Measurements from ENCODE around the gene DMXL1.

DNA sequence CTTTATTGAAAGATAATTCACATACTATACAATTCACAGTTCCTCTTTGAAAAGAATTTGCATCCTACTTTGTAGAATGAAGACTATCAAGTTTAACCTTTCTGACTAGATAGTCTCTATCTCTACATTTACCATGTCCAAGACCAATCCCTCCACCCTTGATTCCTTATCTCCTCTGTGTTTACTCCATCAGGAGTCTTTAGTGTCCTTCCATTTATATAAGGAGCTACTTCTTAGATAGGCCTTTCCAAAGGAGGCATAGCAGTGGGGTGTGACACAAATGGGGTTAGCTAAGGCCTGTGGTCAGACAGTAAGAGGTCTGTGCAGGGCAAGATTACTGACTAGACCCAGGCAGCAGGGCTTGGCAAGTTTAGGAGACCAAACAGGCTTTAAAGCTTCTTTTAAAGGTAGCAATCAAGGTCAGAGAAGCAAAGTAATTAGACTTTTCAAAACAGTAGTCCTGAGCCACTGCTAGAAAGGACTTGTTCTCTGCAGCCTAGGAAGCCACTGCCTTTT, 11.1 kb upstream of the DMXL1 start:
- TF ChIP-seq TCF12 (IDR thresholded peaks at IDR 0.05; ENCODE audit: low read depth) (no peak), CREB1 (IDR thresholded peaks at IDR 0.05; ENCODE audit: low read depth) (no peak), YY1 (IDR thresholded peaks at IDR 0.05; ENCODE audit: low read depth) (no peak), FOXM1 (IDR thresholded peaks at IDR 0.05; ENCODE audit: borderline replicate concordance, low read depth) (no peak), RAD21 (IDR thresholded peaks at IDR 0.05; ENCODE audit: low read depth) (no peak), TEAD4 (IDR thresholded peaks at IDR 0.05) (no peak), NFIC (IDR thresholded peaks at IDR 0.05) (no peak), EP300 (IDR thresholded peaks at IDR 0.05; ENCODE audit: borderline replicate concordance) (no peak), TAF1 (IDR thresholded peaks at IDR 0.05; ENCODE audit: low read depth) (no peak), CEBPB (IDR thresholded peaks at IDR 0.05) (no peak), ZBTB7A (IDR thresholded peaks at IDR 0.05; ENCODE audit: low read depth) (no peak)
- TF ChIP-seq, protein P1, sequence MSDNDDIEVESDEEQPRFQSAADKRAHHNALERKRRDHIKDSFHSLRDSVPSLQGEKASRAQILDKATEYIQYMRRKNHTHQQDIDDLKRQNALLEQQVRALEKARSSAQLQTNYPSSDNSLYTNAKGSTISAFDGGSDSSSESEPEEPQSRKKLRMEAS (IDR thresholded peaks at IDR 0.05): no peak
- TF ChIP-seq, protein P2, sequence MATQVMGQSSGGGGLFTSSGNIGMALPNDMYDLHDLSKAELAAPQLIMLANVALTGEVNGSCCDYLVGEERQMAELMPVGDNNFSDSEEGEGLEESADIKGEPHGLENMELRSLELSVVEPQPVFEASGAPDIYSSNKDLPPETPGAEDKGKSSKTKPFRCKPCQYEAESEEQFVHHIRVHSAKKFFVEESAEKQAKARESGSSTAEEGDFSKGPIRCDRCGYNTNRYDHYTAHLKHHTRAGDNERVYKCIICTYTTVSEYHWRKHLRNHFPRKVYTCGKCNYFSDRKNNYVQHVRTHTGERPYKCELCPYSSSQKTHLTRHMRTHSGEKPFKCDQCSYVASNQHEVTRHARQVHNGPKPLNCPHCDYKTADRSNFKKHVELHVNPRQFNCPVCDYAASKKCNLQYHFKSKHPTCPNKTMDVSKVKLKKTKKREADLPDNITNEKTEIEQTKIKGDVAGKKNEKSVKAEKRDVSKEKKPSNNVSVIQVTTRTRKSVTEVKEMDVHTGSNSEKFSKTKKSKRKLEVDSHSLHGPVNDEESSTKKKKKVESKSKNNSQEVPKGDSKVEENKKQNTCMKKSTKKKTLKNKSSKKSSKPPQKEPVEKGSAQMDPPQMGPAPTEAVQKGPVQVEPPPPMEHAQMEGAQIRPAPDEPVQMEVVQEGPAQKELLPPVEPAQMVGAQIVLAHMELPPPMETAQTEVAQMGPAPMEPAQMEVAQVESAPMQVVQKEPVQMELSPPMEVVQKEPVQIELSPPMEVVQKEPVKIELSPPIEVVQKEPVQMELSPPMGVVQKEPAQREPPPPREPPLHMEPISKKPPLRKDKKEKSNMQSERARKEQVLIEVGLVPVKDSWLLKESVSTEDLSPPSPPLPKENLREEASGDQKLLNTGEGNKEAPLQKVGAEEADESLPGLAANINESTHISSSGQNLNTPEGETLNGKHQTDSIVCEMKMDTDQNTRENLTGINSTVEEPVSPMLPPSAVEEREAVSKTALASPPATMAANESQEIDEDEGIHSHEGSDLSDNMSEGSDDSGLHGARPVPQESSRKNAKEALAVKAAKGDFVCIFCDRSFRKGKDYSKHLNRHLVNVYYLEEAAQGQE (IDR thresholded peaks at IDR 0.05; ENCODE audit: low read depth): no peak
- TF ChIP-seq, protein P3, sequence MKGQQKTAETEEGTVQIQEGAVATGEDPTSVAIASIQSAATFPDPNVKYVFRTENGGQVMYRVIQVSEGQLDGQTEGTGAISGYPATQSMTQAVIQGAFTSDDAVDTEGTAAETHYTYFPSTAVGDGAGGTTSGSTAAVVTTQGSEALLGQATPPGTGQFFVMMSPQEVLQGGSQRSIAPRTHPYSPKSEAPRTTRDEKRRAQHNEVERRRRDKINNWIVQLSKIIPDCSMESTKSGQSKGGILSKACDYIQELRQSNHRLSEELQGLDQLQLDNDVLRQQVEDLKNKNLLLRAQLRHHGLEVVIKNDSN (IDR thresholded peaks at IDR 0.05): no peak

All from Ishikawa (cell line).